SK-N-SH (cell line): ENCODE results near the gene SLC34A1. TPM values are rescaled to one million over a fixed set of nuclear protein-coding genes. Genes with fewer than 3 reads are reported as not detected.
"Not testable (repeated sequence)": the region's sequence is repeated elsewhere in the genome, so short reads cannot be mapped to it uniquely, and the experiment has no call there.

Source experiments
- CTCF ChIA-PET: fragments of 300-600, 350-600 bp; formaldehyde crosslinking; extraction: SDS; loops from one replicate; lab custom pipeline; 2021; lab: Yijun Ruan, JAX
- POLR2A ChIA-PET: fragments of 350-600 bp; sonication (Branson Sonifier 250); formaldehyde crosslinking; extraction: SDS; loops from one replicate; lab custom pipeline; 2020; ENCODE audit warnings: antibody characterized with exemption, inconsistent platforms; lab: Yijun Ruan, JAX
- DNase-seq: peaks from one replicate; pipeline ENCODE4 v3.0.0; 2012
- H2AFZ ChIP-seq: fragments of 200-600 bp; sonication (generic); 2 replicates; pipeline ENCODE4 v1.8.1; 2016; ENCODE audit warnings: antibody characterized with exemption, mild to moderate bottlenecking, low read depth
- H3F3A ChIP-seq: fragments of 200-600 bp; sonication (generic); replicated peaks from 2 replicates; pipeline ENCODE3; 2016; ENCODE audit warnings: antibody characterized with exemption, mild to moderate bottlenecking; ENCODE audit not compliant: insufficient read depth
- H3K27ac ChIP-seq, 2 experiments: fragments of 200-500 bp in 1 of 2; fragments of 200-600 bp in 1 of 2; sonication (Bioruptor generic) in 1 of 2; sonication (generic), shearing (Covaris generic) in 1 of 2; 2 replicates each; pipeline versions ENCODE4 v1.5.1 to v1.6.1; 2014 to 2016; ENCODE audit warnings: low read depth in 2 of 2, inconsistent platforms in 1 of 2, low read length in 1 of 2, mild to moderate bottlenecking in 1 of 2, mixed read lengths in 1 of 2
- H3K27me3 ChIP-seq: fragments of 200-600 bp; sonication (generic), shearing (Covaris generic); 2 replicates; pipeline ENCODE4 v1.6.1; 2016; ENCODE audit warnings: mixed run types; ENCODE audit not compliant: insufficient read depth
- H3K36me3 ChIP-seq, 2 experiments: fragments of 200-500 bp in 1 of 2; fragments of 200-600 bp in 1 of 2; sonication (Bioruptor generic) in 1 of 2; sonication (generic) in 1 of 2; replicated peaks in 1 of 2; 2 replicates each; pipeline versions ENCODE3 to v1.5.1; 2014 to 2016; ENCODE audit warnings: low read length in 1 of 2, mild to moderate bottlenecking in 1 of 2; ENCODE audit not compliant: insufficient read depth in 2 of 2, control insufficient read depth in 1 of 2
- H3K4me1 ChIP-seq, 2 experiments: fragments of 200-500 bp in 1 of 2; fragments of 200-600 bp in 1 of 2; sonication (Bioruptor generic) in 1 of 2; sonication (generic), shearing (Covaris generic) in 1 of 2; 2 replicates each; pipeline versions ENCODE4 v1.5.1 to v1.6.1; 2014 to 2016; ENCODE audit warnings: low read depth in 1 of 2, low read length in 1 of 2, mixed run types in 1 of 2; ENCODE audit not compliant: insufficient read depth in 2 of 2, control insufficient read depth in 1 of 2
- H3K4me2 ChIP-seq: fragments of 200-600 bp; sonication (generic), shearing (Covaris generic); 2 replicates; pipeline ENCODE4 v1.6.1; 2017; ENCODE audit warnings: mixed run types
- H3K4me3 ChIP-seq, 2 experiments: fragments of 200-500 bp in 1 of 2; fragments of 200-600 bp in 1 of 2; sonication (Bioruptor generic) in 1 of 2; sonication (generic), shearing (Covaris generic) in 1 of 2; 2 replicates each; pipeline versions ENCODE4 v1.5.1 to v1.8.1; 2014 to 2016; ENCODE audit warnings: low read depth in 2 of 2, inconsistent platforms in 1 of 2, low read length in 1 of 2, mild to moderate bottlenecking in 1 of 2, mixed read lengths in 1 of 2, moderate library complexity in 1 of 2
- H3K79me2 ChIP-seq: fragments of 200-600 bp; sonication (generic); 2 replicates; pipeline ENCODE4 v1.8.1; 2017; ENCODE audit warnings: mild to moderate bottlenecking; ENCODE audit not compliant: insufficient read depth
- H3K9ac ChIP-seq: fragments of 200-600 bp; sonication (generic); 2 replicates; pipeline ENCODE4 v1.6.1; 2017; ENCODE audit warnings: mixed run types
- H3K9me2 ChIP-seq: fragments of 200-600 bp; sonication (generic); 2 replicates; pipeline ENCODE4 v1.6.1; 2017; ENCODE audit warnings: mixed run types
- H3K9me3 ChIP-seq: fragments of 200-600 bp; sonication (generic); 2 replicates; pipeline ENCODE4 v1.6.1; 2017; ENCODE audit warnings: mixed run types, mild to moderate bottlenecking, moderate library complexity
- H4K20me1 ChIP-seq: fragments of 200-600 bp; sonication (generic); 2 replicates; pipeline ENCODE4 v1.6.1; 2017; ENCODE audit warnings: mild to moderate bottlenecking, mixed run types; ENCODE audit not compliant: insufficient read depth
- CHD2 ChIP-seq: fragments of 150-350 bp; IDR thresholded peaks from 2 replicates; pipeline ENCODE4 v1.6.1; 2018; ENCODE audit warnings: low read length; ENCODE audit not compliant: partially characterized antibody
- EZH2phosphoT487 ChIP-seq: fragments of 200-600 bp; sonication (generic); IDR thresholded peaks from 2 replicates; pipeline ENCODE4 v1.6.1; 2017; ENCODE audit warnings: low read depth, mixed run types, mild to moderate bottlenecking, antibody characterized with exemption, moderate library complexity, borderline replicate concordance
- MXI1 ChIP-seq: IDR thresholded peaks from 2 replicates; pipeline ENCODE4 v1.6.1; 2012; ENCODE audit warnings: mild to moderate bottlenecking, low read depth, low read length, improper control_type of control experiment
- NRF1 ChIP-seq: IDR thresholded peaks from 2 replicates; pipeline ENCODE4 v1.6.1; 2012; ENCODE audit warnings: low read depth, mild to moderate bottlenecking, low read length
- RFX5 ChIP-seq: IDR thresholded peaks from 2 replicates; pipeline ENCODE4 v1.6.1; 2012; ENCODE audit warnings: mild to moderate bottlenecking, improper control_type of control experiment, low read length
- RXRA ChIP-seq: IDR thresholded peaks from 2 replicates; pipeline ENCODE4 v1.4.0; 2012; ENCODE audit warnings: low read depth, mild to moderate bottlenecking, borderline replicate concordance
- SIN3A ChIP-seq: IDR thresholded peaks from 2 replicates; pipeline ENCODE4 v1.6.1; 2012; ENCODE audit warnings: low read depth, mild to moderate bottlenecking, low read length, moderate library complexity, borderline replicate concordance
- TCF12 ChIP-seq: IDR thresholded peaks from 2 replicates; pipeline ENCODE4 v1.4.0; 2012
- WGBS: methylation state at CpG from one replicate; pipeline ENCODE4 v1.1.6; 2017; ENCODE audit warnings: low lambda C conversion rate; 5-methylcytosine and 5-hydroxymethylcytosine counted together
- polyA plus RNA-seq, 3 experiments: library from polyadenylated mRNA; depleted of rRNA; stranded (reverse); fragments of >200 nt; gene quantifications; 2 replicates each; pipeline ENCODE4 v1.2.3, GENCODE V29; 2012
- TF ChIP-seq, protein P1 (sequence below): fragments of 150-350 bp; IDR thresholded peaks from 2 replicates; pipeline ENCODE4 v1.6.1; 2016; ENCODE audit warnings: mild to moderate bottlenecking, low read depth, low read length
- TF ChIP-seq, protein P2 (sequence below): IDR thresholded peaks from 2 replicates; pipeline ENCODE4; 2012
- TF ChIP-seq, protein P3 (sequence below): IDR thresholded peaks from 2 replicates; pipeline ENCODE4 v1.6.1; 2012; ENCODE audit warnings: mild to moderate bottlenecking, low read depth, low read length, moderate library complexity
- TF ChIP-seq, protein P4 (sequence below): IDR thresholded peaks from 2 replicates; pipeline ENCODE4 v1.4.0; 2012; ENCODE audit warnings: low read depth, borderline replicate concordance
- TF ChIP-seq, protein P5 (sequence below): fragments of 150-350 bp; IDR thresholded peaks from 2 replicates; pipeline ENCODE4 v1.6.1; 2017; ENCODE audit warnings: antibody characterized with exemption, low read length, low read depth, borderline replicate concordance

The SLC34A1 gene
- polyA plus RNA-seq, 1 of the 3 experiments (the other 2 are of a cell fraction) = 0.03 TPM

DNA sequence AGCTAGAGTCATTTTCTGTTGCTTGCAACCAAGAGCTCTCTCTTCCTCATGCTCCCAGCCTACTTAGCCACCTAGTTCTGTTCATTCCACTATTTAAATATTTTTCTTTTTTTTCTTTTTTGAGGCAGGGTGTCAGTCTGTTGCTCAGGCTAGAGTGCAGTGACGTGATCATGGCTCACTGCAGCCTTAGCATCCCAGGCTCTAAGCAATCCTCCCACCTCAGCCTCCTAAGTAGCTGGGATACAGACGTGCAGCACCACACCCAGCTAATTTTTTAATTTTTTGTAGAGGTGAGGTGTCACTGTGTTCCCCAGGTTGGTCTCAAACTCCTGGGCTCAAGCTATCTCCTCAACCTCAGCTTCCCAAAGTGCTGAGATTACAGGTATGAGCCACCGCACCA lies 30.2 kb downstream of the SLC34A1 start:
- Histone ChIP-seq H3K9ac (no peak overlapping the region), H3K27me3 (no peaks in the 10 kb centered on the region), H2AFZ (no peak overlapping the region), H4K20me1 (no peaks in the 10 kb centered on the region), H3K9me2 (no peaks in the 10 kb centered on the region), H3K36me3 (no peaks in the 10 kb centered on the region), H3K9me3 (no peaks in the 10 kb centered on the region), H3K4me3 (no peak overlapping the region), H3K4me1 (no peaks in the 10 kb centered on the region), H3K27ac (no peak overlapping the region), H3K4me2 (no peak overlapping the region), H3F3A (no peaks in the 10 kb centered on the region), H3K79me2 (no peaks in the 10 kb centered on the region)
- TF ChIP-seq RXRA = no peak
- TF ChIP-seq, protein P1, sequence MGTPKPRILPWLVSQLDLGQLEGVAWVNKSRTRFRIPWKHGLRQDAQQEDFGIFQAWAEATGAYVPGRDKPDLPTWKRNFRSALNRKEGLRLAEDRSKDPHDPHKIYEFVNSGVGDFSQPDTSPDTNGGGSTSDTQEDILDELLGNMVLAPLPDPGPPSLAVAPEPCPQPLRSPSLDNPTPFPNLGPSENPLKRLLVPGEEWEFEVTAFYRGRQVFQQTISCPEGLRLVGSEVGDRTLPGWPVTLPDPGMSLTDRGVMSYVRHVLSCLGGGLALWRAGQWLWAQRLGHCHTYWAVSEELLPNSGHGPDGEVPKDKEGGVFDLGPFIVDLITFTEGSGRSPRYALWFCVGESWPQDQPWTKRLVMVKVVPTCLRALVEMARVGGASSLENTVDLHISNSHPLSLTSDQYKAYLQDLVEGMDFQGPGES = no peak
- no peak for TF ChIP-seq RFX5
- TF ChIP-seq, protein P2, sequence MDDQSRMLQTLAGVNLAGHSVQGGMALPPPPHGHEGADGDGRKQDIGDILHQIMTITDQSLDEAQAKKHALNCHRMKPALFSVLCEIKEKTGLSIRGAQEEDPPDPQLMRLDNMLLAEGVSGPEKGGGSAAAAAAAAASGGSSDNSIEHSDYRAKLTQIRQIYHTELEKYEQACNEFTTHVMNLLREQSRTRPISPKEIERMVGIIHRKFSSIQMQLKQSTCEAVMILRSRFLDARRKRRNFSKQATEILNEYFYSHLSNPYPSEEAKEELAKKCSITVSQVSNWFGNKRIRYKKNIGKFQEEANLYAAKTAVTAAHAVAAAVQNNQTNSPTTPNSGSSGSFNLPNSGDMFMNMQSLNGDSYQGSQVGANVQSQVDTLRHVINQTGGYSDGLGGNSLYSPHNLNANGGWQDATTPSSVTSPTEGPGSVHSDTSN = no peak
- TF ChIP-seq EZH2phosphoT487 = no peak
- no peak for TF ChIP-seq MXI1
- 69% methylated on average over 3 of the region's 3 CpGs for WGBS
- POLR2A ChIA-PET = interaction anchor here (1.6 kb wide), 1 partner anchor 12 kb away, joined by 6 read pairs; the partner anchor contains the start of gene GRK6
- CTCF ChIA-PET = interaction anchor here (1.7 to 8.9 kb wide), 4 partner anchors 10 to 87 kb away, joined by 3 to 75 read pairs (median 9); no protein-coding TSS in a partner anchor
- DNase-seq = no peak

DNA sequence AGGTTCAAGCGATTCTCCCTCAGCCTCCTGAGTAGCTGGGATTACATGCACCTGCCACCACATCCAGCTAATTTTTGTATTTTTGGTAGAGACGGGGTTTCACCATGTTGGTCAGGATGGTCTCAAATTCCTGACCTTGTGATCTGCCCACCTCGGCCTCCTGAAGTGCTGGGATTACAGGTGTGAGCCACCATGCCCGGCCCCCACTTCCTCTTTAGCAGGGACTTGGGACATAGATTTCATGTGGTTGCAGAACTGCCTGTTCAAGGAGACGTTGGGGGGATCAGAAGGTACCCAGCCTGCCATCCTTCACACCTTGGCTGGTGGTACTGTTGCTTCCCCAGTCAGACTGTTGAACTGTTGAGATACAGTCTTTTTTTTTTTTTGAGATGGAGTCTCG lies 32.8 kb downstream of the SLC34A1 start:
- not testable (repeated sequence) for H2AFZ ChIP-seq, H3K4me1 ChIP-seq, H3K79me2 ChIP-seq, H3K9ac ChIP-seq, H3K4me3 ChIP-seq, H3K9me3 ChIP-seq, H3K27me3 ChIP-seq, DNase-seq, H3K9me2 ChIP-seq, H3F3A ChIP-seq, H3K36me3 ChIP-seq, H3K4me2 ChIP-seq, H3K27ac ChIP-seq, H4K20me1 ChIP-seq
- POLR2A ChIA-PET = interaction anchor here (0.7 kb wide), 1 partner anchor 13 kb away, joined by 4 read pairs; no protein-coding TSS in a partner anchor
- CTCF ChIA-PET = interaction anchor here (1.0 to 8.9 kb wide), 4 partner anchors 13 to 38 kb away, joined by 3 to 75 read pairs (median 4); no protein-coding TSS in a partner anchor
- 70% methylated on average over 6 of the region's 6 CpGs for whole genome bisulfite sequencing

DNA sequence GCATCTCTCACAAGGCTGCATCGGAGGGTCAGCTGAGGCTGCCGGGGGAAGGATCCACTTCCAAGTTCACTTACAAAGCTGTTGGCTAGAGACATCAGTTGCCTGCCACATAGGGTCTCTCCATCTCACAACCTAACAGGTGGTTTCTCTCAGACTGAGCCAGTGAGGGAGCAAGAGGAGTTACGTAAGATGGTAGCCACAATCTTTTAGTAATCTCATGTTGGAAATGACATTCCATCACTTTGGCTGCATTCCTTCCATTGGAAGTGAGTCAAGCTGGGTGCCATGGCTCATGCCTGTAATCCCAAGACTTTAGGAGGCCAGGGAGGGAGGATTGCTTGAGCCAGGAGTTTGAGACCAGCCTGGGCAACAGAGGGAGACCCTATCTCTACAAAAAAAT lies 34.8 kb downstream of the SLC34A1 start:
- DNase-seq = no peak
- no peak overlapping the region for H3K4me2 ChIP-seq
- no peaks in the 10 kb centered on the region for H3K4me1 ChIP-seq
- no peak overlapping the region for H2AFZ ChIP-seq
- no peaks in the 10 kb centered on the region for H3K79me2 ChIP-seq
- no peak overlapping the region for H3K27ac ChIP-seq
- H3K9ac ChIP-seq = no peak overlapping the region
- no peaks in the 10 kb centered on the region for H3F3A ChIP-seq
- POLR2A ChIA-PET = no interaction called here
- no peak overlapping the region for H3K4me3 ChIP-seq
- CTCF ChIA-PET = interaction anchor here (0.6 to 8.9 kb wide), 2 partner anchors 15 to 36 kb away, joined by 3 to 75 read pairs; no protein-coding TSS in a partner anchor
- 94% methylated on average over 3 of the region's 3 CpGs for whole genome bisulfite sequencing
- H3K36me3 ChIP-seq = no peaks in the 10 kb centered on the region
- no peaks in the 10 kb centered on the region for H3K9me2 ChIP-seq
- H4K20me1 ChIP-seq = no peaks in the 10 kb centered on the region
- no peaks in the 10 kb centered on the region for H3K27me3 ChIP-seq
- H3K9me3 ChIP-seq = no peaks in the 10 kb centered on the region
- TF ChIP-seq, protein P3, sequence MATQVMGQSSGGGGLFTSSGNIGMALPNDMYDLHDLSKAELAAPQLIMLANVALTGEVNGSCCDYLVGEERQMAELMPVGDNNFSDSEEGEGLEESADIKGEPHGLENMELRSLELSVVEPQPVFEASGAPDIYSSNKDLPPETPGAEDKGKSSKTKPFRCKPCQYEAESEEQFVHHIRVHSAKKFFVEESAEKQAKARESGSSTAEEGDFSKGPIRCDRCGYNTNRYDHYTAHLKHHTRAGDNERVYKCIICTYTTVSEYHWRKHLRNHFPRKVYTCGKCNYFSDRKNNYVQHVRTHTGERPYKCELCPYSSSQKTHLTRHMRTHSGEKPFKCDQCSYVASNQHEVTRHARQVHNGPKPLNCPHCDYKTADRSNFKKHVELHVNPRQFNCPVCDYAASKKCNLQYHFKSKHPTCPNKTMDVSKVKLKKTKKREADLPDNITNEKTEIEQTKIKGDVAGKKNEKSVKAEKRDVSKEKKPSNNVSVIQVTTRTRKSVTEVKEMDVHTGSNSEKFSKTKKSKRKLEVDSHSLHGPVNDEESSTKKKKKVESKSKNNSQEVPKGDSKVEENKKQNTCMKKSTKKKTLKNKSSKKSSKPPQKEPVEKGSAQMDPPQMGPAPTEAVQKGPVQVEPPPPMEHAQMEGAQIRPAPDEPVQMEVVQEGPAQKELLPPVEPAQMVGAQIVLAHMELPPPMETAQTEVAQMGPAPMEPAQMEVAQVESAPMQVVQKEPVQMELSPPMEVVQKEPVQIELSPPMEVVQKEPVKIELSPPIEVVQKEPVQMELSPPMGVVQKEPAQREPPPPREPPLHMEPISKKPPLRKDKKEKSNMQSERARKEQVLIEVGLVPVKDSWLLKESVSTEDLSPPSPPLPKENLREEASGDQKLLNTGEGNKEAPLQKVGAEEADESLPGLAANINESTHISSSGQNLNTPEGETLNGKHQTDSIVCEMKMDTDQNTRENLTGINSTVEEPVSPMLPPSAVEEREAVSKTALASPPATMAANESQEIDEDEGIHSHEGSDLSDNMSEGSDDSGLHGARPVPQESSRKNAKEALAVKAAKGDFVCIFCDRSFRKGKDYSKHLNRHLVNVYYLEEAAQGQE = no peak
- TF ChIP-seq TCF12 = no peak
- TF ChIP-seq CHD2 = no peak
- no peak for TF ChIP-seq RXRA
- TF ChIP-seq SIN3A = no peak
- TF ChIP-seq, protein P4, sequence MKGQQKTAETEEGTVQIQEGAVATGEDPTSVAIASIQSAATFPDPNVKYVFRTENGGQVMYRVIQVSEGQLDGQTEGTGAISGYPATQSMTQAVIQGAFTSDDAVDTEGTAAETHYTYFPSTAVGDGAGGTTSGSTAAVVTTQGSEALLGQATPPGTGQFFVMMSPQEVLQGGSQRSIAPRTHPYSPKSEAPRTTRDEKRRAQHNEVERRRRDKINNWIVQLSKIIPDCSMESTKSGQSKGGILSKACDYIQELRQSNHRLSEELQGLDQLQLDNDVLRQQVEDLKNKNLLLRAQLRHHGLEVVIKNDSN = no peak
- TF ChIP-seq, protein P5, sequence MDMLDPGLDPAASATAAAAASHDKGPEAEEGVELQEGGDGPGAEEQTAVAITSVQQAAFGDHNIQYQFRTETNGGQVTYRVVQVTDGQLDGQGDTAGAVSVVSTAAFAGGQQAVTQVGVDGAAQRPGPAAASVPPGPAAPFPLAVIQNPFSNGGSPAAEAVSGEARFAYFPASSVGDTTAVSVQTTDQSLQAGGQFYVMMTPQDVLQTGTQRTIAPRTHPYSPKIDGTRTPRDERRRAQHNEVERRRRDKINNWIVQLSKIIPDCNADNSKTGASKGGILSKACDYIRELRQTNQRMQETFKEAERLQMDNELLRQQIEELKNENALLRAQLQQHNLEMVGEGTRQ = no peak
- no peak for TF ChIP-seq NRF1
